ENCODE results near the gene OXER1.

Gene OXER1

GRCh38 chr2:42756966-42757513 lies 6.9 kb downstream of the OXER1 start:
- no peaks in the 10 kb centered on the region for H3K27me3 ChIP-seq (ENCODE audit: control insufficient read depth, insufficient read depth, low read length)

GRCh38 chr2:42756150-42756775 lies 7.7 kb downstream of the OXER1 start:
- Histone ChIP-seq H3K9me3 (ENCODE audit: control insufficient read depth, insufficient read depth, low read depth, low read length) (no peaks in the 10 kb centered on the region), H3K36me3 (ENCODE audit: control insufficient read depth, insufficient read depth, low read length) (peaks cover 6% of the 10 kb centered on the region), H3K27me3 (ENCODE audit: control insufficient read depth, insufficient read depth, low read length) (no peaks in the 10 kb centered on the region), H3K27ac (ENCODE audit: low read depth, low read length) (no peak overlapping the region), H3K4me1 (ENCODE audit: control insufficient read depth, insufficient read depth, low read length) (peaks cover 7% of the 10 kb centered on the region), H3K9ac (ENCODE audit: low read length) (no peak overlapping the region), H3K4me3 (ENCODE audit: low read depth, low read length) (no peak overlapping the region)

More at GRCh38 chr2:42756966-42757513, 6.9 kb downstream of the OXER1 start:
- Histone ChIP-seq H3K4me3 (ENCODE audit: low read depth, low read length) (no peak overlapping the region), H3K4me1 (ENCODE audit: control insufficient read depth, insufficient read depth, low read length) (peaks cover 7% of the 10 kb centered on the region), H3K9me3 (ENCODE audit: control insufficient read depth, insufficient read depth, low read depth, low read length) (no peaks in the 10 kb centered on the region), H3K27ac (ENCODE audit: low read depth, low read length) (no peak overlapping the region), H3K36me3 (ENCODE audit: control insufficient read depth, insufficient read depth, low read length) (peaks cover 6% of the 10 kb centered on the region), H3K9ac (ENCODE audit: low read length) (no peak overlapping the region)

- Histone ChIP-seq H3K4me3 (ENCODE audit: low read depth, low read length) (no peak overlapping the region), H3K27ac (ENCODE audit: low read depth, low read length) (no peak overlapping the region), H3K27me3 (ENCODE audit: control insufficient read depth, insufficient read depth, low read length) (no peaks in the 10 kb centered on the region), H3K4me1 (ENCODE audit: control insufficient read depth, insufficient read depth, low read length) (peaks cover 7% of the 10 kb centered on the region), H3K36me3 (ENCODE audit: control insufficient read depth, insufficient read depth, low read length) (peaks cover 6% of the 10 kb centered on the region), H3K9me3 (ENCODE audit: control insufficient read depth, insufficient read depth, low read depth, low read length) (no peaks in the 10 kb centered on the region), H3K9ac (ENCODE audit: low read length) (no peak overlapping the region)
Measured at GRCh38 chr2:42755191-42755880, 8.6 kb downstream of the OXER1 start.

- Histone ChIP-seq H3K4me3 (ENCODE audit: low read depth, low read length) (no peak overlapping the region), H3K9me3 (ENCODE audit: control insufficient read depth, insufficient read depth, low read depth, low read length) (no peaks in the 10 kb centered on the region), H3K27ac (ENCODE audit: low read depth, low read length) (no peak overlapping the region), H3K9ac (ENCODE audit: low read length) (no peak overlapping the region), H3K36me3 (ENCODE audit: control insufficient read depth, insufficient read depth, low read length) (peaks cover 6% of the 10 kb centered on the region), H3K27me3 (ENCODE audit: control insufficient read depth, insufficient read depth, low read length) (no peaks in the 10 kb centered on the region), H3K4me1 (ENCODE audit: control insufficient read depth, insufficient read depth, low read length) (peaks cover 7% of the 10 kb centered on the region)
Measured at GRCh38 chr2:42754776-42755140, 9.2 kb downstream of the OXER1 start.

GRCh38 chr2:42754021-42754775 lies 9.7 kb downstream of the OXER1 start:
- Histone ChIP-seq H3K4me1 (ENCODE audit: control insufficient read depth, insufficient read depth, low read length) (peaks cover 7% of the 10 kb centered on the region), H3K27ac (ENCODE audit: low read depth, low read length) (no peak overlapping the region), H3K36me3 (ENCODE audit: control insufficient read depth, insufficient read depth, low read length) (peaks cover 6% of the 10 kb centered on the region), H3K4me3 (ENCODE audit: low read depth, low read length) (no peak overlapping the region), H3K27me3 (ENCODE audit: control insufficient read depth, insufficient read depth, low read length) (no peaks in the 10 kb centered on the region), H3K9me3 (ENCODE audit: control insufficient read depth, insufficient read depth, low read depth, low read length) (no peaks in the 10 kb centered on the region), H3K9ac (ENCODE audit: low read length) (no peak overlapping the region)

GRCh38 chr2:42752816-42753813 lies 10.8 kb downstream of the OXER1 start:
- Histone ChIP-seq H3K4me3 (ENCODE audit: low read depth, low read length) (no peak overlapping the region), H3K27ac (ENCODE audit: low read depth, low read length) (no peak overlapping the region), H3K36me3 (ENCODE audit: control insufficient read depth, insufficient read depth, low read length) (peaks cover 6% of the 10 kb centered on the region), H3K9ac (ENCODE audit: low read length) (no peak overlapping the region), H3K27me3 (ENCODE audit: control insufficient read depth, insufficient read depth, low read length) (no peaks in the 10 kb centered on the region), H3K4me1 (ENCODE audit: control insufficient read depth, insufficient read depth, low read length) (peaks cover 7% of the 10 kb centered on the region; the same call in 1 of the 2 replicates), H3K9me3 (ENCODE audit: control insufficient read depth, insufficient read depth, low read depth, low read length) (no peaks in the 10 kb centered on the region)

GRCh38 chr2:42752314-42752713 lies 11.6 kb downstream of the OXER1 start:
- Histone ChIP-seq H3K27me3 (ENCODE audit: control insufficient read depth, insufficient read depth, low read length) (no peaks in the 10 kb centered on the region), H3K36me3 (ENCODE audit: control insufficient read depth, insufficient read depth, low read length) (peaks cover 6% of the 10 kb centered on the region), H3K4me3 (ENCODE audit: low read depth, low read length) (no peak overlapping the region), H3K9ac (ENCODE audit: low read length) (no peak overlapping the region), H3K27ac (ENCODE audit: low read depth, low read length) (no peak overlapping the region), H3K4me1 (ENCODE audit: control insufficient read depth, insufficient read depth, low read length) (peaks cover 7% of the 10 kb centered on the region; the same call in 1 of the 2 replicates), H3K9me3 (ENCODE audit: control insufficient read depth, insufficient read depth, low read depth, low read length) (no peaks in the 10 kb centered on the region)

- Histone ChIP-seq H3K4me1 (ENCODE audit: control insufficient read depth, insufficient read depth, low read length) (no peaks in the 10 kb centered on the region), H3K27me3 (ENCODE audit: control insufficient read depth, insufficient read depth, low read length) (no peaks in the 10 kb centered on the region), H3K27ac (ENCODE audit: low read depth, low read length) (no peak overlapping the region), H3K4me3 (ENCODE audit: low read depth, low read length) (no peak overlapping the region), H3K9me3 (ENCODE audit: control insufficient read depth, insufficient read depth, low read depth, low read length) (no peaks in the 10 kb centered on the region), H3K36me3 (ENCODE audit: control insufficient read depth, insufficient read depth, low read length) (peaks cover 2% of the 10 kb centered on the region), H3K9ac (ENCODE audit: low read length) (no peak overlapping the region)
Measured at GRCh38 chr2:42748840-42749239, 15.1 kb downstream of the OXER1 start.

GRCh38 chr2:42747422-42747821 lies 16.5 kb downstream of the OXER1 start:
- H3K4me1 ChIP-seq (ENCODE audit: control insufficient read depth, insufficient read depth, low read length), result no peaks in the 10 kb centered on the region
- H3K9ac ChIP-seq (ENCODE audit: low read length), result no peak overlapping the region
- H3K9me3 ChIP-seq (ENCODE audit: control insufficient read depth, insufficient read depth, low read depth, low read length), result no peaks in the 10 kb centered on the region
- H3K27ac ChIP-seq (ENCODE audit: low read depth, low read length), result no peak overlapping the region
- no peaks in the 10 kb centered on the region for H3K36me3 ChIP-seq (ENCODE audit: control insufficient read depth, insufficient read depth, low read length)
- H3K4me3 ChIP-seq (ENCODE audit: low read depth, low read length), result no peak overlapping the region
- no peaks in the 10 kb centered on the region for H3K27me3 ChIP-seq (ENCODE audit: control insufficient read depth, insufficient read depth, low read length)

- no peaks in the 10 kb centered on the region; the same call in 1 of the 2 replicates for H3K4me1 ChIP-seq (ENCODE audit: control insufficient read depth, insufficient read depth, low read length)
- no peak overlapping the region for H3K4me3 ChIP-seq (ENCODE audit: low read depth, low read length)
- H3K9me3 ChIP-seq (ENCODE audit: control insufficient read depth, insufficient read depth, low read depth, low read length), result peaks cover 5% of the 10 kb centered on the region; the same call in 1 of the 2 replicates
- H3K27ac ChIP-seq (ENCODE audit: low read depth, low read length), result no peak overlapping the region
- H3K9ac ChIP-seq (ENCODE audit: low read length), result no peak overlapping the region
- H3K27me3 ChIP-seq (ENCODE audit: control insufficient read depth, insufficient read depth, low read length), result no peaks in the 10 kb centered on the region
- H3K36me3 ChIP-seq (ENCODE audit: control insufficient read depth, insufficient read depth, low read length), result 0 out of 2 replicates have a peak, but pooled peaks cover 9% of the 10 kb centered on the region
Measured at GRCh38 chr2:42744545-42745082, 19.3 kb downstream of the OXER1 start.

Measured in HUES6 (cell line).